Measurements from ENCODE around the gene KLK11. TPM values are rescaled to one million over a fixed set of nuclear protein-coding genes. Genes with fewer than 3 reads are reported as not detected.

KLK11 gene
- total RNA-seq, result not detected

- H3K27ac Mint-ChIP-seq, result no peak within 1 kb of the TSS
- no peak for DNase-seq
- no peaks in the 10 kb centered on the region for H3K9me3 Mint-ChIP-seq
- H3K27me3 Mint-ChIP-seq, result peaks cover 22% of the 10 kb centered on the region
- no peak within 1 kb of the TSS for H3K4me3 Mint-ChIP-seq
- H3K36me3 Mint-ChIP-seq, result no peaks in the 10 kb centered on the region
- no peak for ATAC-seq (ENCODE audit: low read depth)
- POLR2A ChIA-PET, result no interaction called here
- no peaks in the 10 kb centered on the region for H3K4me1 Mint-ChIP-seq
Observed at GRCh38 chr19:51026554-51026831, at the start of gene KLK11. Gene KLK11, minus strand, starts transcription at chr19:51026616. Its CDS starts 985 bp downstream, at chr19:51025631.

- Mint-ChIP-seq H3K4me1 (no peaks in the 10 kb centered on the region), H3K4me3 (no peak overlapping the region), H3K9me3 (no peaks in the 10 kb centered on the region), H3K27ac (no peak overlapping the region), H3K27me3 (peaks cover 7% of the 10 kb centered on the region), H3K36me3 (no peaks in the 10 kb centered on the region)
- ATAC-seq (ENCODE audit: low read depth) (no peak), DNase-seq (no peak)
- POLR2A ChIA-PET, result no interaction called here
Observed at GRCh38 chr19:51075998-51076397, 49.6 kb upstream of the KLK11 start.

GRCh38 chr19:51071095-51071405 is 44.6 kb upstream of the KLK11 start:
- DNase-seq (no peak), ATAC-seq (ENCODE audit: low read depth) (no peak)
- POLR2A ChIA-PET, result no interaction called here
- H3K36me3 Mint-ChIP-seq, result no peaks in the 10 kb centered on the region
- no peak overlapping the region for H3K4me3 Mint-ChIP-seq
- no peaks in the 10 kb centered on the region for H3K9me3 Mint-ChIP-seq
- no peak overlapping the region for H3K27ac Mint-ChIP-seq
- H3K27me3 Mint-ChIP-seq, result peaks cover 22% of the 10 kb centered on the region
- no peaks in the 10 kb centered on the region for H3K4me1 Mint-ChIP-seq

GRCh38 chr19:51070334-51071094 is 44.1 kb upstream of the KLK11 start:
- no peaks in the 10 kb centered on the region for H3K9me3 Mint-ChIP-seq
- no peaks in the 10 kb centered on the region for H3K36me3 Mint-ChIP-seq
- ATAC-seq (ENCODE audit: low read depth), result no peak
- no peak for DNase-seq
- H3K27ac Mint-ChIP-seq, result no peak overlapping the region
- no peaks in the 10 kb centered on the region for H3K4me1 Mint-ChIP-seq
- no peak overlapping the region for H3K4me3 Mint-ChIP-seq
- peaks cover 25% of the 10 kb centered on the region for H3K27me3 Mint-ChIP-seq
- POLR2A ChIA-PET, result no interaction called here

GRCh38 chr19:51066393-51067186 is 40.2 kb upstream of the KLK11 start:
- no peak for ATAC-seq (ENCODE audit: low read depth)
- H3K27me3 Mint-ChIP-seq, result peaks cover 29% of the 10 kb centered on the region
- H3K4me1 Mint-ChIP-seq, result peaks cover 2% of the 10 kb centered on the region
- H3K9me3 Mint-ChIP-seq, result no peaks in the 10 kb centered on the region
- no peak overlapping the region for H3K27ac Mint-ChIP-seq
- no peak for DNase-seq
- POLR2A ChIA-PET, result interaction anchor here (0.6 kb wide), 1 partner anchor 1460 kb away, joined by 3 read pairs; no protein-coding TSS in a partner anchor
- no peaks in the 10 kb centered on the region for H3K36me3 Mint-ChIP-seq
- no peak overlapping the region for H3K4me3 Mint-ChIP-seq

- Mint-ChIP-seq H3K4me3 (no peak overlapping the region), H3K27me3 (peaks cover 30% of the 10 kb centered on the region), H3K27ac (no peak overlapping the region), H3K4me1 (peaks cover 2% of the 10 kb centered on the region), H3K9me3 (no peaks in the 10 kb centered on the region), H3K36me3 (no peaks in the 10 kb centered on the region)
- ATAC-seq (ENCODE audit: low read depth) (no peak), DNase-seq (no peak)
- POLR2A ChIA-PET, result no interaction called here
Observed at GRCh38 chr19:51065221-51065960, 39.0 kb upstream of the KLK11 start.

GRCh38 chr19:51064534-51065220 is 38.3 kb upstream of the KLK11 start, which contains the start of gene KLK13:
Gene KLK13, minus strand, starts transcription at chr19:51065092. Its CDS starts 25 bp downstream, at chr19:51065067.
- H3K27me3 Mint-ChIP-seq, result peaks cover 30% of the 10 kb centered on the region
- H3K4me1 Mint-ChIP-seq, result peaks cover 2% of the 10 kb centered on the region
- ATAC-seq (ENCODE audit: low read depth), result no peak
- no peak within 1 kb of the TSS for H3K4me3 Mint-ChIP-seq
- no peak for DNase-seq
- POLR2A ChIA-PET, result interaction anchor here (0.7 kb wide), 1 partner anchor 491 kb away, joined by 4 read pairs; no protein-coding TSS in a partner anchor
- no peaks in the 10 kb centered on the region for H3K9me3 Mint-ChIP-seq
- no peaks in the 10 kb centered on the region for H3K36me3 Mint-ChIP-seq
- no peak within 1 kb of the TSS for H3K27ac Mint-ChIP-seq

GRCh38 chr19:51063664-51064063 is 37.2 kb upstream of the KLK11 start:
- POLR2A ChIA-PET, result no interaction called here
- DNase-seq (no peak), ATAC-seq (ENCODE audit: low read depth) (no peak)
- Mint-ChIP-seq H3K36me3 (no peaks in the 10 kb centered on the region), H3K27me3 (peaks cover 33% of the 10 kb centered on the region), H3K4me3 (no peak overlapping the region), H3K27ac (no peak overlapping the region), H3K4me1 (peaks cover 2% of the 10 kb centered on the region), H3K9me3 (no peaks in the 10 kb centered on the region)

GRCh38 chr19:51060973-51061372 is 34.6 kb upstream of the KLK11 start:
- ATAC-seq (ENCODE audit: low read depth) (no peak), DNase-seq (no peak)
- POLR2A ChIA-PET, result no interaction called here
- Mint-ChIP-seq H3K27me3 (peaks cover 25% of the 10 kb centered on the region), H3K9me3 (no peaks in the 10 kb centered on the region), H3K4me3 (no peak overlapping the region), H3K4me1 (peaks cover 2% of the 10 kb centered on the region), H3K36me3 (no peaks in the 10 kb centered on the region), H3K27ac (no peak overlapping the region)

GRCh38 chr19:51060336-51060735 is 33.9 kb upstream of the KLK11 start:
- H3K27me3 Mint-ChIP-seq, result peaks cover 28% of the 10 kb centered on the region
- ATAC-seq (ENCODE audit: low read depth) (no peak), DNase-seq (no peak)
- H3K27ac Mint-ChIP-seq, result no peak overlapping the region
- H3K36me3 Mint-ChIP-seq, result no peaks in the 10 kb centered on the region
- POLR2A ChIA-PET, result no interaction called here
- H3K4me3 Mint-ChIP-seq, result no peak overlapping the region
- H3K9me3 Mint-ChIP-seq, result no peaks in the 10 kb centered on the region
- H3K4me1 Mint-ChIP-seq, result peaks cover 1% of the 10 kb centered on the region

GRCh38 chr19:51059715-51060114 is 33.3 kb upstream of the KLK11 start:
- no peak overlapping the region for H3K27ac Mint-ChIP-seq
- no peaks in the 10 kb centered on the region for H3K4me1 Mint-ChIP-seq
- no peak overlapping the region for H3K4me3 Mint-ChIP-seq
- H3K36me3 Mint-ChIP-seq, result no peaks in the 10 kb centered on the region
- ATAC-seq (ENCODE audit: low read depth) (no peak), DNase-seq (no peak)
- POLR2A ChIA-PET, result no interaction called here
- H3K27me3 Mint-ChIP-seq, result peaks cover 27% of the 10 kb centered on the region
- no peaks in the 10 kb centered on the region for H3K9me3 Mint-ChIP-seq

GRCh38 chr19:51055866-51056265 is 29.4 kb upstream of the KLK11 start:
- no peaks in the 10 kb centered on the region for H3K4me1 Mint-ChIP-seq
- peaks cover 23% of the 10 kb centered on the region for H3K27me3 Mint-ChIP-seq
- no peak overlapping the region for H3K27ac Mint-ChIP-seq
- POLR2A ChIA-PET, result no interaction called here
- H3K4me3 Mint-ChIP-seq, result no peak overlapping the region
- no peaks in the 10 kb centered on the region for H3K9me3 Mint-ChIP-seq
- ATAC-seq (ENCODE audit: low read depth) (no peak), DNase-seq (no peak)
- H3K36me3 Mint-ChIP-seq, result no peaks in the 10 kb centered on the region

GRCh38 chr19:51047031-51047335 is 20.6 kb upstream of the KLK11 start:
- POLR2A ChIA-PET, result no interaction called here
- no peak overlapping the region for H3K4me3 Mint-ChIP-seq
- no peak for DNase-seq
- H3K36me3 Mint-ChIP-seq, result no peaks in the 10 kb centered on the region
- H3K4me1 Mint-ChIP-seq, result no peaks in the 10 kb centered on the region
- H3K27me3 Mint-ChIP-seq, result peaks cover 15% of the 10 kb centered on the region
- H3K27ac Mint-ChIP-seq, result no peak overlapping the region
- no peaks in the 10 kb centered on the region for H3K9me3 Mint-ChIP-seq
- ATAC-seq (ENCODE audit: low read depth), result no peak

Measured in activated naive CD8-positive, alpha-beta T cell treated with anti-CD3 and anti-CD28 coated beads, Interleukin-2, amount 10 ng/mL, durations not matched to agents 7 days and 5 days (primary cell).